Adipocyte (in vitro differentiated cells): ENCODE results near the gene SMARCC1.
A peak's percentile ranks its signal among the peaks of the same experiment; 100 is the strongest.

ENCODE experiments used
- DNase-seq: peaks from one replicate; pipeline ENCODE4 v3.0.0-alpha.2; 2015; ENCODE audit warnings: low read depth
- H3K27me3 ChIP-seq: replicated peaks from 2 replicates; pipeline ENCODE4 v1.7.0; 2013; ENCODE audit warnings: mild to moderate bottlenecking, low read length, moderate library complexity; ENCODE audit not compliant: control insufficient read depth, insufficient read depth
- H3K36me3 ChIP-seq: 2 replicates; pipeline ENCODE4 v1.7.0; 2013; ENCODE audit warnings: low read length, mild to moderate bottlenecking, moderate library complexity; ENCODE audit not compliant: control insufficient read depth, insufficient read depth, severe bottlenecking
- H3K4me1 ChIP-seq: 2 replicates; pipeline ENCODE4 v1.7.0; 2013; ENCODE audit warnings: mild to moderate bottlenecking, low read length, moderate library complexity; ENCODE audit not compliant: control insufficient read depth, insufficient read depth
- H3K4me3 ChIP-seq: 2 replicates; pipeline ENCODE4 v1.7.0; 2013; ENCODE audit warnings: mild to moderate bottlenecking, low read length, moderate library complexity
- H3K9ac ChIP-seq: 2 replicates; pipeline ENCODE4 v1.7.0; 2013; ENCODE audit warnings: mild to moderate bottlenecking, low read length, moderate library complexity
- H3K9me3 ChIP-seq: 2 replicates; pipeline ENCODE4 v1.7.0; 2013; ENCODE audit warnings: mild to moderate bottlenecking, low read length, moderate library complexity; ENCODE audit not compliant: control insufficient read depth

Gene SMARCC1

GRCh38 chr3:47794544-47794943 is 12.9 kb upstream of the SMARCC1 start:
- Histone ChIP-seq H3K36me3 (no peaks in the 10 kb centered on the region), H3K27me3 (no peaks in the 10 kb centered on the region), H3K4me3 (no peak overlapping the region), H3K4me1 (no peaks in the 10 kb centered on the region), H3K9ac (no peak overlapping the region), H3K9me3 (peaks cover 3% of the 10 kb centered on the region)
- DNase-seq: no peak

DNA sequence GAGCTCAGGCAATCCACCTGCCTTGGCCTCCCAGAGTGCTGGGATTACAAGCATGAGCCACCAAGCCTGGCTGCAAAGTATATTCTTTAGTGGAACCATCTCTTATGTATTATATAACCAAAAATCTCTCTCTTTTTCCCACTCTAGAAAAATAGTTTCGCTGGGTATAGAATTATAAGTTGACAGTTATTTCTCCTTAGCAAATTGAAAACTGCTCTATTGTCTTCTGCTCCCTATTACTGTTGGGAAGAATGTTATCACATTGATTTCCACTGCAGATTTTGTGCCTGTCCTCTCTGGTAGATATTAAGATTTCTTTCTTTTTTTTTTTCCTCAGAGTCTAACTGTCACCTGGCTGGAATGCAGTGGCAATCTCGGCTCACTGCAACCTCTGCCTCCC is 11.0 kb upstream of the SMARCC1 start:
- Histone ChIP-seq H3K9me3 (peaks cover 3% of the 10 kb centered on the region), H3K36me3 (no peaks in the 10 kb centered on the region), H3K27me3 (no peaks in the 10 kb centered on the region), H3K9ac (no peak overlapping the region), H3K4me1 (no peaks in the 10 kb centered on the region), H3K4me3 (no peak overlapping the region)
- no peak for DNase-seq

- no peak overlapping the region for H3K9ac ChIP-seq
- peaks cover 3% of the 10 kb centered on the region for H3K9me3 ChIP-seq
- peak; percentile 53 for DNase-seq
- no peaks in the 10 kb centered on the region for H3K27me3 ChIP-seq
- no peak overlapping the region for H3K4me3 ChIP-seq
- H3K4me1 ChIP-seq: no peaks in the 10 kb centered on the region
- no peaks in the 10 kb centered on the region for H3K36me3 ChIP-seq
Observed at GRCh38 chr3:47791193-47791855, 9.6 kb upstream of the SMARCC1 start.

GRCh38 chr3:47783673-47784072 is 2.0 kb upstream of the SMARCC1 start:
- Histone ChIP-seq H3K27me3 (no peaks in the 10 kb centered on the region), H3K4me1 (peaks cover 17% of the 10 kb centered on the region), H3K9ac (no peak overlapping the region), H3K36me3 (no peaks in the 10 kb centered on the region), H3K4me3 (no peak overlapping the region), H3K9me3 (no peaks in the 10 kb centered on the region)
- no peak for DNase-seq

DNA sequence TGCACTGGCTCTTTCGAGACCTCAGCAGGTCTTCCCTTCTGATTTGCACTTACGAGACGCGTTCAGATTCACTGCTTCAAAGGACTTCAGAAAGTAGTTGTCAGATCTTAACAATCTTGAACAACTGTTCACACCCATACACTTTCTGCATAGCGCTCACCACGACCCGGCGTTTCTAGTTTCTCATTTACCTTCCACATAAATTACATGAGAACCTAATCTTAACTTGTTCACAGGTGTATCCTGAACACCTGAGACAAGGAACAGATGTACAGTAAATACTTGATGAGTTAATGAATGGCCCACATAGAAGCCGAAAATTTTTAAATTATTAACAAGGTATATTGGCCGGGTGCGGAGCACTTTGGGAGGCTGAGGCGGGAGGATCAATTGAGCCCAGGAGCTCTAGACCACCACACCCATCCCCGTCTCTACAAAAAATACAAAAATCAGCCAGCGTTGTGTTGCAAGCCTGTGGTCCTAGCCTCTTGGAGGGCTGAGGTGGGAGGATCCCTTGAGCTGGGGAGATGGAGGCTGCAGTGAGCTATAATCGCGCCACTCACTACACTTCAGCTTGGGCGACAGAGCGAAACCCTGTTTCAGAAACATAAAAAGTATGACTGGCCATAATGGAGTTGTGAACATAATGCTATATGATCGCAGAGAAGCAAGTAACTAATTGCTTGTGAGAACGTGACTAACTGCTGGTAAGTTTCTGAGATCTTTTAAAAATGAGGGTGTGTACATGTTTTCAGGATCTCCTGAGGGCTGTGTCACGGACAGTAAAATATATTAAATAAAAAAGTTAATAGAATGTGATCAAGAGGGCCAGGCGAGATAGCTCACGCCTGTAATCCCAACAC is 984 bp upstream of the SMARCC1 start:
- DNase-seq: no peak
- Histone ChIP-seq H3K4me3 (peak overlapping the region; percentile 95), H3K9ac (peak overlapping the region; percentile 99), H3K36me3 (no peaks in the 10 kb centered on the region), H3K9me3 (no peaks in the 10 kb centered on the region), H3K27me3 (no peaks in the 10 kb centered on the region), H3K4me1 (peaks cover 17% of the 10 kb centered on the region)

DNA sequence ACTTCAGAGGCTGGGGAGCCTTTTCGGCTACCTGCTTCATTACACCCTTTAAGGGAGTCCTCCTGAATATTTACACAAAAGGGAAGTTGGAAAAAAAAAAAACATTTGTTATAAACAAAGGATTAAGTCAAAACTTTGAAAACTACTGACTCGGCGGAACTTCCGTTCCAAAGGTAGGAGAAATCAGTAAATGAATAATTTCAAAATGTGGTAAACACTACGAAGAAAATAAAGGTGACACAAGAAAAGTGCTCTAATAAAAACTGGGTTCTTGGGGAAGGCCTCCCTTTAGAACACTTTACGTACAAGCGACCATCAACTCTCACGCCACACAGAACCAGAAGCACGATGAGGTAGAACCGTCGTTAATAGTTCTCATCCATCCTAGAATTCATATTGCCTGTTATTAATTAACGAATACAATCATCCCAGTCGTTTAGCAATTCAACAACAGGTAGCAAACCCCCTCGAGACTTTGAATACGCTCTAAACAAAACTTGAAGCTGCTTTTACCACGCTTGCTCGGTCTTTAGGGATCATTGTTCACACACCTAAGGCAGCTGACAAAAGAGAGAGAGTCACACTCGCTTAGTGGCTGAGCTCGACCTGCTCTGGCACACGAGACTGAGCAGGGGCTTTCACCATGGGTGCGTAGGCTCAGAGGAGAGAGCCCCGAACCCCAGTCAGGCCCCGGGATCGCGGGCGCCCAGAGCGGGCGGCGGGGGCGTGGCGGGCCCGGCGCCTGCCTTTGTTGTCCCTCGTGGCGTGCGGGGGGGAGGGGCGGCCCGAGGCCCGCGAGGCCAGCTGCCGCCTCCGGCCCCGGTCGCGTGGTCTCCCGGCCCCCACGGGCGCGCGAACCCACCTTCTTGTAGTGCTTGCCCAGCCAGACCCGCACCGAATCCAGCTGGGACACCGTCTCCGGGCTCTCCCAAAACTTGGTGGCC is 680 bp downstream of the SMARCC1 start:
- H3K27me3 ChIP-seq: no peaks in the 10 kb centered on the region
- H3K4me3 ChIP-seq: peak overlapping the region; percentile 95
- H3K9ac ChIP-seq: peak overlapping the region; percentile 99
- peaks cover 17% of the 10 kb centered on the region for H3K4me1 ChIP-seq
- H3K36me3 ChIP-seq: no peaks in the 10 kb centered on the region
- H3K9me3 ChIP-seq: no peaks in the 10 kb centered on the region
- DNase-seq: peak; percentile 77

- Histone ChIP-seq H3K4me1 (peaks cover 17% of the 10 kb centered on the region), H3K36me3 (no peaks in the 10 kb centered on the region), H3K9me3 (no peaks in the 10 kb centered on the region), H3K9ac (no peak overlapping the region), H3K4me3 (no peak overlapping the region), H3K27me3 (no peaks in the 10 kb centered on the region)
- DNase-seq: no peak
Observed at GRCh38 chr3:47778746-47779145, 2.9 kb downstream of the SMARCC1 start.

- no peak overlapping the region for H3K9ac ChIP-seq
- H3K27me3 ChIP-seq: no peaks in the 10 kb centered on the region
- no peak for DNase-seq
- no peaks in the 10 kb centered on the region for H3K4me1 ChIP-seq
- no peak overlapping the region for H3K4me3 ChIP-seq
- H3K9me3 ChIP-seq: no peaks in the 10 kb centered on the region
- H3K36me3 ChIP-seq: peaks cover 17% of the 10 kb centered on the region
Observed at GRCh38 chr3:47772788-47773187, 8.9 kb downstream of the SMARCC1 start.

GRCh38 chr3:47772047-47772446 is 9.6 kb downstream of the SMARCC1 start:
- peaks cover 17% of the 10 kb centered on the region for H3K36me3 ChIP-seq
- H3K27me3 ChIP-seq: no peaks in the 10 kb centered on the region
- no peak overlapping the region for H3K9ac ChIP-seq
- H3K4me3 ChIP-seq: no peak overlapping the region
- H3K9me3 ChIP-seq: no peaks in the 10 kb centered on the region
- DNase-seq: no peak
- H3K4me1 ChIP-seq: no peaks in the 10 kb centered on the region

DNA sequence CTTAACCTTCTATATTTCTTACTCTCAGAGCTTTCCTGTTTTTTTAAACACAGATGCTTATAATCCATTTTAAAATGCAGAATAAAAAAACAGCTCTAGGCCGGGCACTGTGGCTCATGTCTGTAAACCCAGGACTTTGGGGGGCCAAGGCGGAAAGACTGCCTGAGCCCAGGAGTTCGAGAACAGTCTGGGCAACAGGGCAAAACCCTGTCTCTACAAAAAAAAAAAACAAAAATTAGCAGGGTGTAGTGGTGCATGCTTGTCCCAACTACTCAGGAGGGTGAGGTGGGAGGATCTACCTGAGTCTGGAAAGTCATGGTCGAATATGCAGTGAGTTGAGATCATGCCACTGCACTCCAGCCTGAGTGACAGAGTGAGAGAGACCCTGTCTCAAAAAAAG is 15.5 kb downstream of the SMARCC1 start:
- Histone ChIP-seq H3K4me3 (no peak overlapping the region), H3K4me1 (peaks cover 12% of the 10 kb centered on the region), H3K9me3 (no peaks in the 10 kb centered on the region), H3K27me3 (no peaks in the 10 kb centered on the region), H3K36me3 (peaks cover 13% of the 10 kb centered on the region), H3K9ac (no peak overlapping the region)
- no peak for DNase-seq

DNA sequence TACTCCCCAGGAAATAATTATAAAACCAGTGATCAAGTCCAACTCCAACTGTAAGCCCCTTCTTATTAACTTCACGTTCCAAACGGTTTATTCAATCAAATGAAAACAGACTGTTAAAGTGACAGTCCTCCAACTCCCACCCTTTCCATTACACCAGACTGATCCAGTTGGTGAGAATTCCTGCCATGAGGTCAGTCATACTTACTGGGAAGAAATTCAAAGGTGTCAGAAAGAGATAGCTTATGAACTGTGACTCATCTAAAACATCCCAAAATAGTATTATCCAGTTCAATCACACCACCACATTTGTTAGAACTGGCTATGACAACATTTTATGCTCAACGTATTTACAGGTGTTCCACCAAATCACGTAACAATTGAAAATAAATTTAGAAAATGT is 19.5 kb downstream of the SMARCC1 start:
- DNase-seq: no peak
- Histone ChIP-seq H3K9ac (no peak overlapping the region), H3K4me1 (peaks cover 15% of the 10 kb centered on the region), H3K4me3 (no peak overlapping the region), H3K9me3 (no peaks in the 10 kb centered on the region), H3K36me3 (peaks cover 10% of the 10 kb centered on the region), H3K27me3 (no peaks in the 10 kb centered on the region)
